HG03025 (cell line): ENCODE results near the gene TLL2.
A peak's percentile ranks its signal among the peaks of the same experiment; 100 is the strongest.

Source experiments
- ATAC-seq: cut with Tn5 transposase; IDR thresholded peaks from one replicate; pipeline ENCODE4 v1.9.1; 2021; ENCODE audit warnings: mild to moderate bottlenecking, moderate library complexity; ENCODE audit not compliant: unreplicated experiment, low FRiP score

TLL2 gene

GRCh38 chr10:96402417-96403305 lies 111.1 kb downstream of the TLL2 start:
- no peak for ATAC-seq

GRCh38 chr10:96401036-96401435 lies 112.7 kb downstream of the TLL2 start:
- ATAC-seq: no peak

DNA sequence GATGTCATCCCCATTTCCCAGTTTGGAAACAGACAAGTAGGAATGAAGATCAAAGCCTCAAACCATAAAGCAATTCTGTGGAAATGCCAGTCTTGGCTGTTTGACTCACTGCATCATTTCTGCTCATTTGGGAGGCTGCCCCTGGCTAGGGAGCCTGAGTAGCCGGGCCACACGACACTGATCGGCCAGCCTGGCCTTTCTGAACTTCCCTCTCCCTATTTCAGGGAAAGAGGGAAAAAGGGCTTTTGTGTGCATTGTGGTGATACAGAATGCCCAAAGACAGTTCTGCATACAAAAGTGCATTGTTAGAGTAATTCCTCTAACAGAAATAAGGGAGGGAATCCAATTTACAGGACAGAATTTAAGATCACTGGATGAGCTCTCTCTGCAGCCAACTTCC lies 113.3 kb downstream of the TLL2 start:
- ATAC-seq: no peak

DNA sequence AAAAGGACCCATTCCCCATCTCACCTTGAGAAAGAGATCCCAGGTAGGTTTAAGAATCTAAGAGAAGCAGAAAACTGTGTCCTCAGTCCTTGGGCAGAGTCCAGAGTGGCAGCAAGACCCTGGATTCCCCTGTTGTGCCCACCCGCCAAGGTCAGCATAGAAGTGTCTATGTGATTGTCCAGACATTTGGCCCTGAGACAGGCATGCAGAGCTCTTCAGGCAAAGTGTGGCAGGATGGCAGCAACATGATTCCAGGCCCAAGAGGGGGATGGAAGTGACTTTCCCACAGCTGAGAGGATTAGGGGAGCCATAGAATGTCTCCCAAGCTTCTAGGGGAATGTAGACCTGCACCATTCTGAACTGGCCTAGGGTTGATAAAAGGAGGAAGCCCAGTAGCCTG lies 115.8 kb downstream of the TLL2 start:
- no peak for ATAC-seq

- ATAC-seq: no peak
Measured at GRCh38 chr10:96395931-96396877, 117.5 kb downstream of the TLL2 start.

DNA sequence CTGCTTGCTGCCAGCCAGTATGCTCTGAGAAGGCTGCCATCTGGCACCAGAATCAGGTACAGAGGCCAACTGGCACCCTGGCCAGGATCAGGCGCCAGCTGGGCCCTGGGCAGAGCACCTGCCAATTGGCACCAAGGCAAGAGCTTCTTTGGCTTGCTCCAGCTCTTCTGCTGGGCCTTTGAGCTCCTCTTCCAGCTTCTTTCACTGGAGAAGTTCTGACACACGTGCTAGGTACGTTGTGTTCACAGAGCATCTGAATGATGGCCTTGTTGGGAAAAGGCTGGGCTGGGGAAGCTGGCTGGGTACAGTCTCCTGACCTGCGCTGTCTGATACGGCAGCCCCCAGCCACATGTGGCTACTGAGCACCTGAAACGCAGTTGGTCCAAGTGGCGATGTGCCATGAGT lies 123.3 kb downstream of the TLL2 start:
- no peak for ATAC-seq

DNA sequence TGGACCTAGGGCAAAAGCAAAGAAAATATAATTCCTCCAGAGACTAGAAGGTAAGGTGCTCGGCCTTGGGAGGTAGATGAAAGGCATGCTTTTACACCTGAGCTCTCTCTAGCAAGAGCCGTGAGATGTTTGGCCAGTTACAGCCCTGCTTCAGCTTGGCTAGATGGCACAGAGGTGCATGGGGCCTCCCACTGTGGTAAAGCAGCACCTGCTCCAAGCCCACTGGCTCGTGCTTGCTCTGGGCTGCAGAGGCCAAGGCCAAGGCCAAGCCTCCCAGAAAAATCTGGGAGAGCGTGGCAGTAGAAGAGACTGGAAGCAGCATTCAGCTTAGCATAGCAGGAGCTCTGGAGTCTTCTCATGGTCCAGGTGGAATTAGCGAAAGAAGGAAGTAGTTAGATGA lies 123.9 kb downstream of the TLL2 start:
- no peak for ATAC-seq

DNA sequence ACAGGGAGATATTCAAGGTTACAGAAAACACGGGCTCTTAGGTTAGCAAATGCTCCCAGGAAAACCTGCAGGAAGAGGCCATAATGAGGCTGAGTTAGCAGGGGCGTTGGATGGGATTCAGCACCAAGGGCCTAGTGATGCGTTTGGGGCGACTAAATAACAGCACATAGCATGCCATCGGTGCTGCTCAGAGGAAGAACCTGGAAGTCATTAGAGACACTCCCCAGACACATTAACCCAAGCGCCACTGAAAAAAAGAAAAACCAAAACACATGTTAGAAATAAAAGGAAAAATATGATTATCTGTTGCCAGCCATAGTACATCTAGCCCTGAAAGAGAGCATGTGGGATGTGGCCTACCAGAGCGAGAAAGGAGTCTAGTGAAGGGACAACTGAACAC lies 126.1 kb downstream of the TLL2 start:
- no peak for ATAC-seq

DNA sequence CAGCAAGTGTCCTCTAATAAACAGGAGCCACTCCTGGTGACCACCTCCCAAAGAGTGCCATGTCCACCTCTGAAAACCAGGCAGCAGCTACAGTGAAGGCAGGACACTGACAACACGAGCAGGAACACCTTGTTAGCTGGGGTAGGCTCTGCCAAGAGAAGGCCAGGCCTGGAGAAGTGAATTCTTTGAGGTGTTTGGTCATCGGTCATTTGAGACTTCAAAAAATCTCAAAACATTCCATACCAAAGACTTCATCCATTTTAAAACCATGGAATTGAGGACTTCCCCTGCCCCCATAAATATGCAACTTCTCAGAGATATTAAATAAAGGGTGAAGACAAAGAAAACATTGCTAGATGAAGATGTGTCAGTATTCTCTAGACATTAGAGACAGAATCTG lies 126.6 kb downstream of the TLL2 start:
- no peak for ATAC-seq

DNA sequence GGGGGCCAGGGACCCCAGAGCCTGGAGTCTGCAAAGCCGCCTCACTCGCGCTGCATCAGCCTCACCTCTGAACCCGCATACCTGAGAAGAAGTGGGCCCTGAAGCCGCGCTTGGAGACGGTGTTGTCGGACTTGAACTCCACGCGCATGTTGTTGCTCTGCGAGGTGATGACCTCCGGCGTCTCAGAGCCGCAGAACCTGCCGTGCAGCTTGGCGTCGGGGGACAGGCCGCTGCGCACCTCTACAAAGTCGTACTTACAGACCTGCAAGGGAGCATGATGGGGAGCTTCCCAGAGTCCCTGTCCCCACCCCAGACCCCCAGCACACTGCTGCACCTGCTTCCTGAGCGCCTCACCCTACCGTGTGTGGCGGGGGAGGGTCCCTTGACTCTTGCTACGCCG lies 129.2 kb downstream of the TLL2 start:
- ATAC-seq: no peak

DNA sequence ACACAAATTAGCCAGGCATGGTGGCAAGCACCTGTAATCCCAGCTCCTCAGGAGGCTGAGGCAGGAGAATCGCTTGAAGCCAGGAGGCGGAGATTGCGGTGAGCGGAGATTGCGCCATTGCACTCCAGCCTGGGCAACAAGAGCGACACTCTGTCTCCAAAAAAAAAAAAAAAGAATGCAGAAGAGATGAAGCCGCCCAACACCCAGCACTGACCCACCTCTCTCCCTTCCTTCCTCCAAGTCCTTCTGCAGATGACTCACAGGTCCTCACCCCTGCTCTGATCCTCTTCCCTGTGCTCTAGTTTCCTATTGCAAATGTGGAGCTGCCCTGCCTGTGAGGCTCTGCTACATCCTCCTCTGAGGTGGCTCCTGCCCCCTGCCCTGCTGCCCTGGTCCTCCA lies 132.9 kb downstream of the TLL2 start:
- ATAC-seq: no peak

GRCh38 chr10:96379758-96380157 lies 134.0 kb downstream of the TLL2 start:
- no peak for ATAC-seq

DNA sequence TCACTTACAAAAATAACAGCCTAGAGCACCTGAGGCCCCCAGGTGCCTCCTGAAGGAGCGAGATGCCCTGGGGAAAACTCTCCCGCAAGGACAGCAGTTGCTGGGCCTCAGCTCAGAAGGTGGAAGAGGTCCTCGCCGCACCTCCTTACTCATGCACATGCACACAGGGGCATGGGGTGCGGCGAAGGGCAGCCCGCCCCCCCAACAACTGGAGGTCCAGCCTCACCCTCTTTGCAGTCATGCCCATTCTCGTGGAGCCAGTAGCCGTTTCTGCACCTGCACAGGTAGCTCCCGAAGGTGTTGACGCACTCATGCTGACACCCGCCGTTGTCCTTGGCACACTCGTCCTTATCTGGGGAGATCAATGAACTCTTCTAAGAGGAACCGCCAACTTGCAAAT lies 135.0 kb downstream of the TLL2 start:
- no peak for ATAC-seq

DNA sequence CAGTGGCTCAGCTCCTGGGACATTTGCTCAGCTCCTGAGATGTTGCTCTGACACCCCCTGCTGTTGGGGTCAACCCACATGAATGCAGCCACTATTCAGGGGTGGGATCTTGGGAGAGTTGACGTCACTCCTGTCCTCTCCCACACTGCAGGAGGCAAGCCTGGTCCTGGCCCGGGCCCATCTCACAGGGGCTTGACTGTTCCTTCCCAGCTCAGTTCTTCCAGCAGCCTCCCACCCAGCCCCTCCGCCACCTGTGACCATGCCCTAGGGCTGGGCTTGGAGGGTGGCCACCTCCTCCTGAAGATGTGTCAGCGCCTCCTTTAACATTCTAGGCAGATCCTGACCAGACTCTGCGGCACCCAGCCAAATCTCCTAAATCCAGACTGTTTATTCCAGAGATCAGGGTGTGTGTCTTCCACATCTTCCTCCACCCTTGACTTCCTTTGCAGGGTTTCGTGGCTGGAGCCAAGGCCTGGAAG lies 135.9 kb downstream of the TLL2 start:
- ATAC-seq: no peak

GRCh38 chr10:96376483-96376882 lies 137.2 kb downstream of the TLL2 start:
- no peak for ATAC-seq

DNA sequence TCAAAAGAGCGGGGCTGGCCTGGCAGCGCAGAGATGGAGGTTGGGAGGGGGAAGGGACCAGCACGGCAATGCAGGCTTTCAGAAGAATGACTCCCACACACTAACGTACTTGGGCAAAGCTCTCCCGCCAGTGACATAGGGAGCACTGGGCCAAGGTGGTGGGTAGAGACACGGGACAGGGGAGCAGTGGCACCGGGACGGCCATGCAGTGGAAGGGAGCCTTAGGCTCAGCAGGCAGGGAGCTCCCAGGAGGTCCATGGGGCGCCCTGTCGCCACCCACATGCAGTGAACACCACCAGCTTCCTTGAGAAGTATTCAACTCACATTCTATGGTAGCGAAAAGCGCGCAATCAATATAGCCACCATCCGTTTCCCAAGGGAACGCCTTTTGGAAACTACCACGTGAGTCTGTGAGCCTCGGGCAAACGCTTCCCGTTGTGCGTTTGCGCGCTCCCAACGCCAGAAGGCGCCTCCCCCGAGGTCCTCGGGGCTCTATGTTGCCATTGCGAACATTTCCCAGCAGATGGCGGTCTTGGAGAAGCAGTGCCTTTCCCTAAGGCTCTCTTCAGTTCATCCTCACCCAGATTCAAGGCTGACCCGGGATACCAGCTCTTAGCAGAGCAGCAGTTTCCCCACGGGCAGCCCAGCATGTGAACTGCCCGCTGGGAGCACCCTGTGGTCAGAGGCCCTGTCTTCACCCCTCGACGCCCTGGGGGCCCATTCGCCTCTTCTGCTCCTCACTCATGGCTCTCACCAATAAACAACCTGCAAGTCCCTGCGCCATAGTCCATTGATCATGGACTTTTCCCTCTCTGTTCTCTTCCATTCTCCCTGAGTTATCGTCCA lies 138.5 kb downstream of the TLL2 start:
- peak; percentile 58 for ATAC-seq

DNA sequence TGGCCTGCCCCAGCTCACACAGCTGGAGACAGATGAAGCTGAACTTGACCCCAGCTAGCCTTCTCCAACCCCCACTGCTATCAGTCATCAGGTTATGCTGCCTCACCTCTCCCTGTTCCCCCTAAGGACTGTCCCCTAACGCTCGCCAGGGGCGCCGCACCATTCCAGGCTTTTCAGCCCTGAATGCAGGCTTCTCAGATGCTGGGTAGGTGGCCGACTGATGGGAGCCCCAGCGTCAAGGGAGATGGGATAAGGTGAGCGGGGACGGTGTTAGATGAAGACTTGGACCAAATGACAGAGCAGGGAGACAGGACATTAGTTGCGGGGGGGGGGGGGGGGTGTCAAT lies 139.1 kb downstream of the TLL2 start:
- no peak for ATAC-seq

DNA sequence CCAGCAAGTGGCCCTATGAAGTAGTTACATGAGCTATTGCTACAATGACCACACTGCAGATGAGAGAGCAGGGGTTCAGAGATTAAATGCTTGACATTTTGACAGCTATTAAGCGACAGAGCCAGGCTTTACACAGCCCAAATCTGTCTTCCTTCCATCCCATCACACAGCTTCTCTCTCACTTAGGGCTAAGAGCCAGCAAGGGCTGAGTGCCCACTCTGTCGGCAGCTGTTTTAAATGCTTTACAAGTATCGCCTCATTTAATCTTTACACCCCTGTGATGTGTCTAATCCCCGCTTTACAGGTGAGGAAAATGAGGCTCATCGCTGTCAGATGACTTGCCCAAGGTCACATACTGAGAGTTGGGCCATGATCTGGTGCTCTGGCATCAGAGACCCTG lies 139.7 kb downstream of the TLL2 start:
- no peak for ATAC-seq

- ATAC-seq: no peak
Measured at GRCh38 chr10:96371356-96371755, 142.4 kb downstream of the TLL2 start.

DNA sequence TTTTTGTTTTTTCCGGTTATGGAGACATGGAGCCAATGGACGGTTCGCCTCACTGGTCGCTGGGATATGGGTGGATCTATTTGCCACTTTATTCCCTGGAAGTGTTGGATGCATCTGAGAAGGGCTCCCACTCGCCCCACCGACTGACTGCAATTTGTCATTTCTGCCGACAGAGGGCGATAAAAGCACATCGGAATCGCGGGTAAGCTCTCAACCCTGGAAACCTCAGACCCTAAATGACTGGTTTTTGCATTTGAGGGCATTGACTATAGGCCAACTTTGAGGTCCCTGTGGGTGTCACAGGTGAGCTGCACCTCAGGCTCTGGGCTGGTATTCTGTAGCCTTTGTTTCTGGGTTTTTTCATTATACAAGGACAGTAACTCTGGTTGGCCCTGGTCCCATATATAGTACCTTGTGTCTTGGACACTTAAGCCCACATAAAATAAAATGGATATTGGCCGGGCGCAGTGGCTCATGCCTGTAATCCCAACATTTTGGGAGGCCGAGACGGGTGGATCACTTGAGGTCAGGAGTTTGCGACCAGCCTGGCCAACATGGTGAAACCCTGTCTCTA lies 143.1 kb downstream of the TLL2 start:
- ATAC-seq: no peak
